ENCODE measurements around the gene RABL6. TPM values are rescaled to one million over a fixed set of nuclear protein-coding genes. Genes with fewer than 3 reads are reported as not detected.
"Not testable (repeated sequence)": the region's sequence is repeated elsewhere in the genome, so short reads cannot be mapped to it uniquely, and the experiment has no call there.

RABL6 gene
- total RNA-seq, 3 donors from 2014 or later = 92.1 to 142 (median 112) TPM

DNA sequence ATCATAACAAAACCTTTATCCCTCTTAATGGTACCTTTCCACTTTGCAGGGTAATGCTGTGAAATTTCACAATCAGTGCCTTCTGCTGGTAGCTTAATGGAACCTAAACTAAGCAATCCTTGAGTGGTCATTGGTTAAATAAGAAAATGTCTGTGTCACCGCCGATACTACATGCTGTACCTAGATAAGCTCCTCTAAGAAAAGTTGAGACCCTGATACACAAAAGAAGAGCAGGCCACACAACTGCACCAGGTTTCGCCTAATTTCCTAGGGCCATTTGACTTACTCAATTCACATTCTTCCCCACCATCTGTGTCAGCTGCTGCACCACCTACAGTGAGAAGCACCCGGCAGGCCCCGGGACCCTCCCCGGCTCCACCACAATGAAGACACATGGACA, 67.4 kb downstream of the RABL6 start:
- no peaks in the 10 kb centered on the region for H3K36me3 ChIP-seq (ENCODE audit: low read depth)
- ATAC-seq = no peak
- peaks cover 12% of the 10 kb centered on the region for H3K9me3 ChIP-seq
- no peak for DNase-seq
- TF ChIP-seq, protein P1, sequence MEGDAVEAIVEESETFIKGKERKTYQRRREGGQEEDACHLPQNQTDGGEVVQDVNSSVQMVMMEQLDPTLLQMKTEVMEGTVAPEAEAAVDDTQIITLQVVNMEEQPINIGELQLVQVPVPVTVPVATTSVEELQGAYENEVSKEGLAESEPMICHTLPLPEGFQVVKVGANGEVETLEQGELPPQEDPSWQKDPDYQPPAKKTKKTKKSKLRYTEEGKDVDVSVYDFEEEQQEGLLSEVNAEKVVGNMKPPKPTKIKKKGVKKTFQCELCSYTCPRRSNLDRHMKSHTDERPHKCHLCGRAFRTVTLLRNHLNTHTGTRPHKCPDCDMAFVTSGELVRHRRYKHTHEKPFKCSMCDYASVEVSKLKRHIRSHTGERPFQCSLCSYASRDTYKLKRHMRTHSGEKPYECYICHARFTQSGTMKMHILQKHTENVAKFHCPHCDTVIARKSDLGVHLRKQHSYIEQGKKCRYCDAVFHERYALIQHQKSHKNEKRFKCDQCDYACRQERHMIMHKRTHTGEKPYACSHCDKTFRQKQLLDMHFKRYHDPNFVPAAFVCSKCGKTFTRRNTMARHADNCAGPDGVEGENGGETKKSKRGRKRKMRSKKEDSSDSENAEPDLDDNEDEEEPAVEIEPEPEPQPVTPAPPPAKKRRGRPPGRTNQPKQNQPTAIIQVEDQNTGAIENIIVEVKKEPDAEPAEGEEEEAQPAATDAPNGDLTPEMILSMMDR (IDR thresholded peaks at IDR 0.05) = no peak
- H3K4me3 ChIP-seq = no peak overlapping the region
- H3K4me1 ChIP-seq (ENCODE audit: low read depth) = no peaks in the 10 kb centered on the region
- intact Hi-C loops (cut with DNase I, micrococcal nuclease) = no loop called here

- no peaks in the 10 kb centered on the region for H3K36me3 ChIP-seq (ENCODE audit: low read depth)
- TF ChIP-seq, protein P1 (IDR thresholded peaks at IDR 0.05) = no peak
- intact Hi-C loops (cut with DNase I, micrococcal nuclease) = no loop called here
- DNase-seq (no peak), ATAC-seq (no peak)
- H3K4me1 ChIP-seq (ENCODE audit: low read depth) = peaks cover 1% of the 10 kb centered on the region
- H3K4me3 ChIP-seq = no peak overlapping the region
- H3K9me3 ChIP-seq = peaks cover 12% of the 10 kb centered on the region
These were observed 68.7 kb downstream of the RABL6 start for GRCh38 chr9:136876476-136876875.

DNA sequence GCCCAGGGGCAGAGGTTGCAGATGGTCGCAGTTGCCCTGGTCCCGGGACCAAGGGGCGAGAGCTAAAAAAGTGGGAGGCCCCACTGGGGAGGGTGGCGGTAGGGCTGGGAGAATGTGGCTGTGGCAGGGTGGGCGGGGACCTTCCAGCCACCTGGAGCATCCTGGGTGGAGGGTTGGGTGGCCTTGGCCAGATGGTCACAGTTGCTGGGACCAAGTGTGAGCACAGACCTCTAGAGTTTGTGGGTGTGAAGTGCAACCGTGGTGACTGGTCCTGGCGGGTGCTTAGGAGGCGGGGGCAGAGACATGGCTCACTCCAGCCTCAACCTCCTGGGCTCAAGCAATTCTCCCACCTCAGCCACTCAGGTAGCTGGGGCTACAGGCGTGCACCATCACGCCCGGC, 72.9 kb downstream of the RABL6 start:
- no peaks in the 10 kb centered on the region for H3K36me3 ChIP-seq (ENCODE audit: low read depth)
- no peaks in the 10 kb centered on the region for H3K9me3 ChIP-seq
- DNase-seq (no peak), ATAC-seq (no peak)
- TF ChIP-seq, protein P1 (IDR thresholded peaks at IDR 0.05) = no peak
- H3K4me1 ChIP-seq (ENCODE audit: low read depth) = peaks cover 11% of the 10 kb centered on the region
- no peak overlapping the region for H3K4me3 ChIP-seq
- intact Hi-C loops (cut with DNase I, micrococcal nuclease) = no loop called here

GRCh38 chr9:136881691-136882108, 74.0 kb downstream of the RABL6 start:
- Histone ChIP-seq H3K4me3 (no peak overlapping the region), H3K36me3 (ENCODE audit: low read depth) (no peaks in the 10 kb centered on the region), H3K9me3 (no peaks in the 10 kb centered on the region), H3K4me1 (ENCODE audit: low read depth) (peaks cover 11% of the 10 kb centered on the region)
- ATAC-seq (peak; percentile 58), DNase-seq (peak; percentile 58 to 79 (median 66))
- TF ChIP-seq, protein P1 (IDR thresholded peaks at IDR 0.05) = no peak
- intact Hi-C loops (cut with DNase I, micrococcal nuclease) = no loop called here

GRCh38 chr9:136882109-136882946, 74.6 kb downstream of the RABL6 start:
- intact Hi-C loops (cut with DNase I, micrococcal nuclease) = no loop called here
- peaks cover 14% of the 10 kb centered on the region for H3K4me1 ChIP-seq (ENCODE audit: low read depth)
- DNase-seq (peak; percentile 62 to 88 (median 68)), ATAC-seq (peak; percentile 56)
- no peaks in the 10 kb centered on the region for H3K36me3 ChIP-seq (ENCODE audit: low read depth)
- H3K4me3 ChIP-seq = no peak overlapping the region
- TF ChIP-seq, protein P1 (IDR thresholded peaks at IDR 0.05) = no peak
- no peaks in the 10 kb centered on the region for H3K9me3 ChIP-seq

DNA sequence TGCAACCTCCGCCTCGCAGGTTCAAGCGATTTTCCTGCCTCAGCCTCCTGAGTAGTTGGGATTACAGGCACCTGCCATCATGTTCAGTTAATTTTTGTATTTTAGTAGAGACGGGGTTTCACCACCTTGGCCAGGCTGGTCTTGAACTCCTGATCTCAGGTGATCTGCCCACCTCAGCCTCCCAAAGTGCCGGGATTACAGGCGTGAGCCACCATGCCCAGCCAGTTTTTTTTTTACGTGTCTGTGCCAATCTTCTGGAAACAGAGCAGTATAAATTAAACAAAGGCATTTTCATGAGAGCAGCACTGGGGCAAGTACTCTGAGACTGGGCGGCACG, 75.2 kb downstream of the RABL6 start:
- H3K36me3 ChIP-seq (ENCODE audit: low read depth); H3K4me3 ChIP-seq; DNase-seq; H3K9me3 ChIP-seq; ATAC-seq; intact Hi-C loops (cut with DNase I, micrococcal nuclease): not testable (repeated sequence)
- H3K4me1 ChIP-seq (ENCODE audit: low read depth) = peaks cover 20% of the 10 kb centered on the region

- ATAC-seq; intact Hi-C loops (cut with DNase I, micrococcal nuclease); H3K4me3 ChIP-seq; H3K36me3 ChIP-seq (ENCODE audit: low read depth); DNase-seq; H3K9me3 ChIP-seq: not testable (repeated sequence)
- peaks cover 21% of the 10 kb centered on the region for H3K4me1 ChIP-seq (ENCODE audit: low read depth)
These were observed 75.9 kb downstream of the RABL6 start for GRCh38 chr9:136883670-136884069.
